Chondrocyte (in vitro differentiated cells): ENCODE data around the gene USP54. TPM values are rescaled to one million over a fixed set of nuclear protein-coding genes. Genes with fewer than 3 reads are reported as not detected.

Experiments
- DNase-seq: peaks from one replicate; pipeline ENCODE4 v3.0.0; 2021; ENCODE audit warnings: mixed read lengths, low spot score
- H3K27ac Mint-ChIP-seq: one replicate; pipeline ENCODE4 v1.8.0; 2021; ENCODE audit warnings: mild to moderate bottlenecking, moderate library complexity, mixed read lengths; ENCODE audit not compliant: unreplicated experiment
- H3K27me3 Mint-ChIP-seq: 2 replicates; pipeline ENCODE4 v1.8.0; 2021; ENCODE audit warnings: low read depth, mixed read lengths
- H3K36me3 Mint-ChIP-seq: 2 replicates; pipeline ENCODE4 v1.8.0; 2021; ENCODE audit warnings: low read depth, mixed read lengths
- H3K4me1 Mint-ChIP-seq: 2 replicates; pipeline ENCODE4 v1.8.0; 2021; ENCODE audit warnings: low read depth, mild to moderate bottlenecking, mixed read lengths
- H3K4me3 Mint-ChIP-seq: one replicate; pipeline ENCODE4 v1.8.0; 2021; ENCODE audit warnings: mild to moderate bottlenecking, moderate library complexity, mixed read lengths; ENCODE audit not compliant: unreplicated experiment
- H3K9me3 Mint-ChIP-seq: 2 replicates; pipeline ENCODE4 v1.8.0; 2021; ENCODE audit warnings: low read depth, mixed read lengths
- total RNA-seq: library from RNA; stranded (reverse); gene quantifications from 3 replicates; pipeline ENCODE4 v1.2.1, GENCODE V29; 2021
- TF ChIP-seq, protein P1 (sequence below): fragments of 200-600 bp; sonication (generic); IDR thresholded peaks from 2 replicates; pipeline ENCODE4 v1.5.0; 2021; ENCODE audit warnings: antibody characterized with exemption, mild to moderate bottlenecking, moderate library complexity

The USP54 gene
- total RNA-seq, 1 donor from 2014 or later = 5.8 TPM

DNA sequence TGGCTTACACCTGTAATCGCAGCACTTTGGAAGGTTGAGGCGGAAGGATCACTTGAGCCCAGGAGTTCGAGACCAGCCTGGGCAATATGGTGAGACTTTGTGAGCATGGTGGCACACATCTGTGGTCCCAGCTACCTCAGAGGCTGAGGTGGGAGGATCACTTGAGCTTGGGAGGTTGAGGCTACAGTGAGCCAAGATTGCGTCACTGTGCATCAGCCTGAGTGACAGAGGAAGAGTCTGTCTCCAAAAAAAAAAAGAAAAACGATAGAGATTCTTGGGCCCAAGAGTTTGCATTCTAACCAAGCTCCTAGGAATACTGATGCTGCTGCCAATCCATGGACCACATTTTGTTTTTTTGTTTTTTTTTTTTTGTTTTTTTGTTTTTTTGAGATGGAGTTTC lies 38.0 kb upstream of the USP54 start:
- Mint-ChIP-seq H3K4me1 (peaks cover 24% of the 10 kb centered on the region), H3K36me3 (peaks cover 2% of the 10 kb centered on the region), H3K27me3 (no peaks in the 10 kb centered on the region), H3K9me3 (no peaks in the 10 kb centered on the region), H3K27ac (no peak overlapping the region), H3K4me3 (no peak overlapping the region)
- TF ChIP-seq, protein P1, sequence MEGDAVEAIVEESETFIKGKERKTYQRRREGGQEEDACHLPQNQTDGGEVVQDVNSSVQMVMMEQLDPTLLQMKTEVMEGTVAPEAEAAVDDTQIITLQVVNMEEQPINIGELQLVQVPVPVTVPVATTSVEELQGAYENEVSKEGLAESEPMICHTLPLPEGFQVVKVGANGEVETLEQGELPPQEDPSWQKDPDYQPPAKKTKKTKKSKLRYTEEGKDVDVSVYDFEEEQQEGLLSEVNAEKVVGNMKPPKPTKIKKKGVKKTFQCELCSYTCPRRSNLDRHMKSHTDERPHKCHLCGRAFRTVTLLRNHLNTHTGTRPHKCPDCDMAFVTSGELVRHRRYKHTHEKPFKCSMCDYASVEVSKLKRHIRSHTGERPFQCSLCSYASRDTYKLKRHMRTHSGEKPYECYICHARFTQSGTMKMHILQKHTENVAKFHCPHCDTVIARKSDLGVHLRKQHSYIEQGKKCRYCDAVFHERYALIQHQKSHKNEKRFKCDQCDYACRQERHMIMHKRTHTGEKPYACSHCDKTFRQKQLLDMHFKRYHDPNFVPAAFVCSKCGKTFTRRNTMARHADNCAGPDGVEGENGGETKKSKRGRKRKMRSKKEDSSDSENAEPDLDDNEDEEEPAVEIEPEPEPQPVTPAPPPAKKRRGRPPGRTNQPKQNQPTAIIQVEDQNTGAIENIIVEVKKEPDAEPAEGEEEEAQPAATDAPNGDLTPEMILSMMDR = no peak
- no peak for DNase-seq

DNA sequence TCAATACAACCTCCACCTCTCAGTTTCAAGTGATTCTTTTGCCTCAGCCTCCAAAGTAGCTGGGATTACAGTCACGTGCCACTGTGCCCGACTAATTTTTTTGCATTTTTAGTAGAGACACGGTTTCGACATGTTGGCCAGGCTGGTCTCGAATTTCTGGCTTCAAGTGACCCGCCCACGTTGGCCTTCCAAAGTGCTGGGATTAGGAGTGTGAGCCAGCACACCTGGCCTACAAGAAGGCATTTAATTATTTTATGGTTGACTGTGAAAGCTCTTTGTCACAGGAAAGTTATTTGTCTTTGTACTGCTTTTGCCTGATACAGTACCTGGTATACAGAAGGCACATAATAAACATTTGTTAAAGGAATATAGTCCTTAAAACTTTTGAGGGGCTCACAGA lies 37.3 kb upstream of the USP54 start:
- Mint-ChIP-seq H3K36me3 (no peaks in the 10 kb centered on the region), H3K4me1 (peaks cover 24% of the 10 kb centered on the region), H3K9me3 (no peaks in the 10 kb centered on the region), H3K27ac (no peak overlapping the region), H3K4me3 (no peak overlapping the region), H3K27me3 (no peaks in the 10 kb centered on the region)
- TF ChIP-seq, protein P1 = no peak
- no peak for DNase-seq

DNA sequence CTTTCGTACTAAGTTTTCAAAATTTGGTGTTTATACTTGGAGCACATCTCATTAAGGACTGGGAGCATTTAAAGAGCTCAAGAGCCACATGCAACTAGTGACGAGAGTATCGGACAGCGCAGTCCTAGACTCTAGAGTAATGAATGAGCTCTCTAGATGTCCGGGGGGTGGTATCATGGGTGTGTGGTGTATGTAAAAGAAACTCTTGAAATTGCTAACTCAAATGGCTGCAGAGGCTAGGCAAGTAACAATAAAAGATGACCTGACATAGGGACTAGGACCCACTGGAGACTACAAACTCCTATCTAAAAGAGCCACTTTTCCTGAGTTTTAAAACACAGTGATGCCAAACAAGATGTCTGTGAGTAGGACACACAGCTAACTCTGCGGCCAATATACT lies 36.2 kb upstream of the USP54 start:
- TF ChIP-seq, protein P1 = no peak
- Mint-ChIP-seq H3K4me3 (no peak overlapping the region), H3K27me3 (no peaks in the 10 kb centered on the region), H3K36me3 (no peaks in the 10 kb centered on the region), H3K4me1 (peaks cover 24% of the 10 kb centered on the region), H3K9me3 (no peaks in the 10 kb centered on the region), H3K27ac (no peak overlapping the region)
- DNase-seq = no peak

DNA sequence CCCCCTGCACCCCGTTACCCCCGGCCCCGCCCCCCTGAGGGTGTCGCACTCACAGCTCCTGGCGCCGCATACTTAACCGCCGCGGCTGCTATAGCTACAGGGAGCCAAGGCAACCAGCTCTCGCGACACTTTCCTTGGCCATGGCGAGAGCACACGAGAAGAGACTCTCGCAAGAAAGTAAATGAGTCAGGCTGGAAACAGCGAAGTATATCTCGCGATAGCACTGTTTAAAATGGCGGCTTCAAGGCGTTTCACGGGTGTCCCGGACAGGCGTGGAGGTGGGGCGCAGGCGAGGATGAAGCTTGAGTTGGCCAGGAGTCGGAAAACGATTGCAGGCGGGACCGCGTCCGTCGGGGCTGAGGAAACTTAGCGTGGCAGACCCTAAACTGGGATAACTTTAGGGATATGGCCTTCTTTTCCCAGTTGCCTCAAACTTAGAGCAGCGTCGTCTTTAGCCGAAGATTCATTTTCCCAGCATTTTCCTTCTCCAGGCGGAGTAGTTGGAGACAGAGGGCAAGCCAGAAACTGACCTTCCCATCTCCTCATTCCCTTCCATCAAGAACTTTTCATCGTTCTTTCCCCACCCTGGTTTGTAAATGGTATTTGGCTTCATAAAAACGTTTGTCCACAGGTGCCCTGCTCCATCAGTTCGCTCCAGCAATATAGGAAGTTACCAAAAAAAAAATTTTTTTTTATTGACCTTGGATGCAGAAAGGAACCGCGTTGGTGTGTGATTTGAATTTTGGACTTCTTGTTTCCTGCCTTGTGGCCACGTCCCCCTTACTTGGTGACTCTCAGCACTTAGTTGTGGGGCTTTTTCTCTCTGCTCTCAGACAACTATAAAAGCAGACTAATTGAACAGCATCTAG lies 35.0 kb upstream of the USP54 start:
- Mint-ChIP-seq H3K4me3 (peak overlapping the region; percentile 92), H3K27me3 (no peaks in the 10 kb centered on the region), H3K9me3 (no peaks in the 10 kb centered on the region), H3K4me1 (peaks cover 24% of the 10 kb centered on the region), H3K36me3 (no peaks in the 10 kb centered on the region), H3K27ac (peak overlapping the region; percentile 99)
- peak; percentile 95 for DNase-seq
- TF ChIP-seq, protein P1 = no peak

DNA sequence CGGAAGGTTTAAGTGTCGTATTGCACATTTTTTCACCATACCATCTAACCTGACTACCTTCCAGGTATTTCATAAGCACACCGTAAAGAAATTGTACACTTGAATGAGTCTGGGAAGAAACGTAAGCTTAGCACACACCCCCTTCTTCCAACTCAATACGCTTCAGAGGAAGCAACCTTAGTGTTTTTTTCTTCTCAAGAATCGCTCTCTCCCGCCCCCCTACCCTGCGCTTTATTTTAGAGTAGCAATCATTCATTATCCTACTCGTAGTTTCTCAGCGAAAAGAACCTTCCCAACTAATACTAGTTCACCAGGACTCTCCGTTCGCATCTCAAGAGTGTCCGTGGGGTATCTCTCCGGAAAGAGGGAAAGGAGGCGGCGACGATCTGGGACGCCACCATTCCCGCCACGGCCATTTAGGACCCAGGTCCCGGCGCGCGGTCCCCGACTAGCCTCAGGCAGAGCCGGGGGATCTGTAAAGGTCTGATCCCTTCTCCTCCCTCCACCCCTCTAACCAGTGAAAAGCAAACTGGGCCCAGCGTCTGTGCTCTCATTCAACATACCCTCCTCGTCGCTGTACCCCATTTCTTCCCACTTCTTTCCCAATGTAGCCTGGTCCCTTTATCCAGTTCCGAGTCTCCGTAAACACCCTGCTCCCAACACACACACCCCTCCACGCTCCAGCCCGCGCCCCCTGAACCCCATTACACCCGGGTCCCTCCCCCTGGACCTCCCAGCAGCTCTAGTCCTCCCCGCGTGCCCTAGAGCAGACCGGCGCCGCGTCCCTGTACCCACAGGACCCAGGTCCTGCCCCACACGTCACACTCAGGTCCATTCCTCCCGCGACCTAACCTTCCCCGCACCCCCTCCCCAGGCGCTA lies 34.1 kb upstream of the USP54 start:
- Mint-ChIP-seq H3K4me1 (peaks cover 24% of the 10 kb centered on the region), H3K4me3 (peak overlapping the region; percentile 92), H3K36me3 (no peaks in the 10 kb centered on the region), H3K9me3 (no peaks in the 10 kb centered on the region), H3K27me3 (no peaks in the 10 kb centered on the region), H3K27ac (peak overlapping the region; percentile 99)
- TF ChIP-seq, protein P1 = no peak
- no peak for DNase-seq
